H9 (cell line): Measurements from ENCODE around the gene GRIA1. TPM values are rescaled to one million over a fixed set of nuclear protein-coding genes. Genes with fewer than 3 reads are reported as not detected.

ENCODE experiments used
- DNase-seq: peaks from one replicate; pipeline ENCODE4 v3.0.0-alpha.2; 2017
- H2AFZ ChIP-seq: one replicate; pipeline ENCODE4 v1.6.1; 2013; ENCODE audit warnings: mild to moderate bottlenecking, low read length, control low read depth, moderate library complexity
- H2AK5ac ChIP-seq: 2 replicates; pipeline ENCODE4 v1.6.1; 2013; ENCODE audit warnings: low read length, control low read depth, mixed read lengths; ENCODE audit not compliant: insufficient read length
- H2BK120ac ChIP-seq: one replicate; pipeline ENCODE4 v1.6.1; 2013; ENCODE audit warnings: low read depth, mild to moderate bottlenecking, low read length, control low read depth, inconsistent platforms; ENCODE audit not compliant: poor library complexity, severe bottlenecking
- H2BK12ac ChIP-seq: 2 replicates; pipeline ENCODE4 v1.6.1; 2013; ENCODE audit warnings: low read length, control low read depth, mixed read lengths, low read depth; ENCODE audit not compliant: insufficient read length
- H2BK15ac ChIP-seq: 2 replicates; pipeline ENCODE4 v1.6.1; 2013; ENCODE audit warnings: low read depth, low read length, control low read depth
- H2BK20ac ChIP-seq: one replicate; pipeline ENCODE4 v1.6.1; 2013; ENCODE audit warnings: low read depth, mild to moderate bottlenecking, low read length, control low read depth, inconsistent platforms; ENCODE audit not compliant: poor library complexity, severe bottlenecking
- H2BK5ac ChIP-seq: 2 replicates; pipeline ENCODE4 v1.6.1; 2013; ENCODE audit warnings: low read length, control low read depth, mixed read lengths; ENCODE audit not compliant: insufficient read length
- H3K14ac ChIP-seq: 2 replicates; pipeline ENCODE4 v1.6.1; 2013; ENCODE audit warnings: low read length, control low read depth; ENCODE audit not compliant: insufficient read depth
- H3K18ac ChIP-seq: 2 replicates; pipeline ENCODE4 v1.6.1; 2013; ENCODE audit warnings: low read depth, mild to moderate bottlenecking, mixed read lengths, low read length, control low read depth; ENCODE audit not compliant: insufficient read length
- H3K23ac ChIP-seq: 2 replicates; pipeline ENCODE4 v1.6.1; 2013; ENCODE audit warnings: low read length, control low read depth, mixed read lengths, low read depth; ENCODE audit not compliant: insufficient read length
- H3K23me2 ChIP-seq: 2 replicates; pipeline ENCODE4 v1.6.1; 2013; ENCODE audit warnings: low read depth, mild to moderate bottlenecking, mixed read lengths, low read length, control low read depth; ENCODE audit not compliant: insufficient read length, poor library complexity, severe bottlenecking
- H3K27ac ChIP-seq: 2 replicates; pipeline ENCODE4 v1.5.1; 2013; ENCODE audit warnings: low read length, control low read depth, mixed read lengths, low read depth; ENCODE audit not compliant: insufficient read length
- H3K27me3 ChIP-seq: 2 replicates; pipeline ENCODE4 v1.6.1; 2013; ENCODE audit warnings: low read length, control low read depth, inconsistent platforms; ENCODE audit not compliant: insufficient read depth
- H3K4ac ChIP-seq: 2 replicates; pipeline ENCODE4 v1.6.1; 2013; ENCODE audit warnings: low read depth, mild to moderate bottlenecking, control low read depth, inconsistent platforms, low read length, moderate library complexity
- H3K4me1 ChIP-seq: 2 replicates; pipeline ENCODE4 v1.6.1; 2013; ENCODE audit warnings: low read length, control low read depth, inconsistent platforms; ENCODE audit not compliant: insufficient read depth
- H3K4me2 ChIP-seq: 2 replicates; pipeline ENCODE4 v1.6.1; 2013; ENCODE audit warnings: low read length, control low read depth, mixed read lengths; ENCODE audit not compliant: insufficient read length, insufficient read depth
- H3K56ac ChIP-seq: 2 replicates; pipeline ENCODE4 v1.6.1; 2013; ENCODE audit warnings: low read depth, mild to moderate bottlenecking, mixed read lengths, low read length, control low read depth; ENCODE audit not compliant: insufficient read length
- H3K79me1 ChIP-seq: 2 replicates; pipeline ENCODE4 v1.6.1; 2013; ENCODE audit warnings: low read depth, mild to moderate bottlenecking, moderate library complexity, low read length, control low read depth, inconsistent platforms; ENCODE audit not compliant: insufficient read depth, poor library complexity, severe bottlenecking
- H3K79me2 ChIP-seq: 2 replicates; pipeline ENCODE4 v1.6.1; 2013; ENCODE audit warnings: low read length, control low read depth, inconsistent platforms; ENCODE audit not compliant: insufficient read depth
- H3K9ac ChIP-seq: 2 replicates; pipeline ENCODE4 v1.6.1; 2013; ENCODE audit warnings: low read length, control low read depth, mixed read lengths; ENCODE audit not compliant: insufficient read length; ENCODE audit errors: extremely low read depth
- H3K9me3 ChIP-seq: one replicate; pipeline ENCODE4 v1.6.1; 2013; ENCODE audit warnings: low read depth, low read length, inconsistent platforms; ENCODE audit not compliant: control insufficient read depth
- H3T11ph ChIP-seq: one replicate; pipeline ENCODE4 v1.6.1; 2013; ENCODE audit warnings: mild to moderate bottlenecking, low read length, control low read depth, inconsistent platforms
- H4K20me1 ChIP-seq: one replicate; pipeline ENCODE4 v1.6.1; 2013; ENCODE audit not compliant: control insufficient read depth, insufficient read length, insufficient read depth
- H4K5ac ChIP-seq: 2 replicates; pipeline ENCODE4 v1.6.1; 2013; ENCODE audit warnings: low read depth, mild to moderate bottlenecking, mixed read lengths, low read length, control low read depth; ENCODE audit not compliant: insufficient read length
- H4K8ac ChIP-seq: replicated peaks from 2 replicates; pipeline ENCODE4 v1.6.1; 2013; ENCODE audit warnings: low read length, control low read depth, mixed read lengths, low read depth; ENCODE audit not compliant: insufficient read length
- H4K91ac ChIP-seq: 2 replicates; pipeline ENCODE4 v1.6.1; 2013; ENCODE audit warnings: low read depth, mild to moderate bottlenecking, moderate library complexity, mixed read lengths, low read length, control low read depth; ENCODE audit not compliant: insufficient read length
- H3K27ac Mint-ChIP-seq, 3 experiments: 2 replicates in 2 of 3; 3 replicates in 1 of 3; pipeline ENCODE4 v1.8.0; 2020 to 2021; ENCODE audit warnings: mixed read lengths in 3 of 3, mild to moderate bottlenecking in 1 of 3, moderate library complexity in 1 of 3
- H3K27me3 Mint-ChIP-seq: 2 replicates; pipeline ENCODE4 v1.8.0; 2021; ENCODE audit warnings: low read depth, mild to moderate bottlenecking, moderate library complexity, mixed read lengths
- H3K36me3 Mint-ChIP-seq, 3 experiments: 2 replicates in 2 of 3; 3 replicates in 1 of 3; pipeline ENCODE4 v1.8.0; 2020 to 2021; ENCODE audit warnings: low read depth in 3 of 3, mixed read lengths in 3 of 3; ENCODE audit not compliant: insufficient read depth in 1 of 3
- H3K4me1 Mint-ChIP-seq, 2 experiments: 2 replicates each; pipeline ENCODE4 v1.8.0; 2020; ENCODE audit warnings: mixed read lengths in 2 of 2
- H3K4me3 Mint-ChIP-seq, 2 experiments: 2 replicates in 1 of 2; 3 replicates in 1 of 2; pipeline ENCODE4 v1.8.0; 2020 to 2021; ENCODE audit warnings: mild to moderate bottlenecking in 2 of 2, mixed read lengths in 2 of 2, moderate library complexity in 1 of 2
- H3K9me3 Mint-ChIP-seq, 2 experiments: 2 replicates in 1 of 2; 3 replicates in 1 of 2; pipeline ENCODE4 v1.8.0; 2020; ENCODE audit warnings: mild to moderate bottlenecking in 2 of 2, mixed read lengths in 2 of 2, moderate library complexity in 1 of 2
- CTCF ChIP-seq: fragments of 200-600 bp; sonication (generic); conservative IDR thresholded peaks from 3 replicates; pipeline ENCODE4 v1.8.0; 2021; ENCODE audit warnings: antibody characterized with exemption, mild to moderate bottlenecking
- WGBS: extraction: QIAGEN DNeasy Blood & Tissue Kit; methylation state at CpG from one replicate; pipeline ENCODE4 v1.1.7; 2013; ENCODE audit warnings: missing lambda C conversion rate, low lambda C conversion rate, mixed read lengths; ENCODE audit not compliant: insufficient read length; ENCODE audit errors: extremely low coverage; 5-methylcytosine and 5-hydroxymethylcytosine counted together
- total RNA-seq: library from RNA; stranded (reverse); gene quantifications from 2 replicates; pipeline ENCODE4 v1.2.1, GENCODE V29; 2021

The GRIA1 gene
- total RNA-seq, 1 experiment from 2014 or later, result 0.52 TPM

DNA sequence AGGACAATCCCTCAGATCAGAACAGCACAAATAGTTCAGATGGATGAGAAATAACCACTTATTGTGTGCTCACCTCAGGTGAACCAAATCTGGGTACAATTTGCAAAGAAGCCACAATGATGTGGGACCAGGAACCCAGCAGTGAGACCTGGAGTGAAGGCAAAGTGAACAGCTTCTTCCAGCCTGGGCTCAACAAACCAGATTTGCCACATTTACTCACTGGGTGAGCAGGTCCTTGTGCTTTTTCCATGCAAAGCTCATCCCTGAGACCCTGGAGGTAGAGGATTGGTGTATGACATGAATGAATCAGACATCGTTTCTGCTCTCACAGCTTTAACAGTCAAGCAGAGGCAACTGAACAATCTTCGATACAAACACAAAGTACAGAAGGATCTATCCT lies 29.1 kb upstream of the GRIA1 start:
- no peak overlapping the region for H3K4me2 ChIP-seq
- Mint-ChIP-seq H3K27me3 (no peaks in the 10 kb centered on the region), H3K27ac (no peak overlapping the region), H3K4me1 (peaks cover 15% of the 10 kb centered on the region in 2 experiments), H3K4me3 (no peak overlapping the region), H3K9me3 (peaks cover 0 to 3% of the 10 kb centered on the region in 2 experiments; a peak in 1 of 5 replicates), H3K36me3 (no peaks in the 10 kb centered on the region; a peak in 1 of 7 replicates)
- no peak overlapping the region for H3K14ac ChIP-seq
- TF ChIP-seq CTCF, result no peak
- H2BK12ac ChIP-seq, result no peak overlapping the region
- H3K27ac ChIP-seq, result no peak overlapping the region
- no peak overlapping the region for H3K9ac ChIP-seq
- H3K4ac ChIP-seq, result no peak overlapping the region
- H2BK5ac ChIP-seq, result no peak overlapping the region
- no peaks in the 10 kb centered on the region for H3K9me3 ChIP-seq
- no peak overlapping the region for H3K18ac ChIP-seq
- no peak overlapping the region for H3K23ac ChIP-seq
- no peak overlapping the region for H2AFZ ChIP-seq
- no peaks in the 10 kb centered on the region for H3K23me2 ChIP-seq
- no peaks in the 10 kb centered on the region for H4K20me1 ChIP-seq
- H4K8ac ChIP-seq, result no peak overlapping the region
- H4K91ac ChIP-seq, result no peak overlapping the region
- no peak overlapping the region for H3K56ac ChIP-seq
- H4K5ac ChIP-seq, result no peak overlapping the region
- H3K27me3 ChIP-seq, result no peaks in the 10 kb centered on the region
- H2BK120ac ChIP-seq, result no peak overlapping the region
- no peak overlapping the region for H2BK15ac ChIP-seq
- no peaks in the 10 kb centered on the region for H3K79me1 ChIP-seq
- no peaks in the 10 kb centered on the region for H3K79me2 ChIP-seq
- H2AK5ac ChIP-seq, result no peak overlapping the region
- WGBS, result no CpG with 5 or more reads among the region's 2 CpGs
- H3T11ph ChIP-seq, result no peak overlapping the region
- no peaks in the 10 kb centered on the region; the same call in 1 of the 2 replicates for H3K4me1 ChIP-seq
- H2BK20ac ChIP-seq, result no peak overlapping the region
- DNase-seq, result no peak
